K562 (cell line): ENCODE results near the gene ADM2. TPM values are rescaled to one million over a fixed set of nuclear protein-coding genes. Genes with fewer than 3 reads are reported as not detected.

Experiments
- ATAC-seq: fragments of 200-7000 bp; cut with Tn5 transposase; 3 replicates; pipeline ENCODE4 v1.9.1; 2020; ENCODE audit warnings: moderate library complexity
- BruUV-seq: library from RNA; stranded (reverse); fragments of 400-500 nt; replicated peaks from 2 replicates; lab custom pipeline; 2021; lab: Mats Ljungman, UMichigan
- CTCF ChIA-PET: fragments of 300-600 bp; formaldehyde crosslinking; extraction: SDS; loops from one replicate; lab custom pipeline; 2021; ENCODE audit warnings: low intra/inter-chr PET ratio; lab: Yijun Ruan, JAX
- POLR2A ChIA-PET: fragments of 300-600, 350-650 bp; sonication (Branson Sonifier 250); formaldehyde crosslinking; extraction: SDS; loops from one replicate; lab custom pipeline; 2021; ENCODE audit warnings: antibody characterized with exemption, inconsistent platforms; lab: Yijun Ruan, JAX
- DNase-seq, 4 experiments: peaks; one replicate each; pipeline versions ENCODE4 v3.0.0 to v3.0.0-alpha.2; 2011 to 2018; ENCODE audit warnings: low spot score in 3 of 4, mixed read lengths in 3 of 4; ENCODE audit errors: extremely low read depth in 1 of 4
- FAIRE-seq: peaks from 2 replicates; lab custom pipeline; 2011; peaks lifted over from hg19 to GRCh38; lab: Jason Lieb, UNC
- H2AFZ ChIP-seq: 2 replicates; pipeline ENCODE4 v1.6.0; 2011; ENCODE audit warnings: low read depth, low read length, control low read depth, inconsistent platforms
- H3K27ac ChIP-seq: fragments of 200-600 bp; 3 replicates; pipeline ENCODE4 v1.8.0; 2011; ENCODE audit warnings: low read depth, mild to moderate bottlenecking, control low read depth, inconsistent platforms, low read length, moderate library complexity, mixed read lengths; ENCODE audit errors: extremely low read depth
- H3K27me3 ChIP-seq, 2 experiments: fragments of 300-600 bp in 1 of 2; 2 replicates in 1 of 2; 3 replicates in 1 of 2; pipeline versions ENCODE4 v1.6.0 to v1.8.0; 2011; ENCODE audit warnings: inconsistent platforms in 2 of 2, low read length in 2 of 2, mild to moderate bottlenecking in 1 of 2, mixed read lengths in 1 of 2, moderate library complexity in 1 of 2; ENCODE audit not compliant: control insufficient read depth in 2 of 2, insufficient read depth in 2 of 2
- H3K36me3 ChIP-seq: fragments of 300-600 bp; 3 replicates; pipeline ENCODE4 v1.8.0; 2011; ENCODE audit warnings: mild to moderate bottlenecking, low read length, inconsistent platforms; ENCODE audit not compliant: control insufficient read depth, insufficient read depth
- H3K4me1 ChIP-seq, 2 experiments: fragments of 200-600 bp in 1 of 2; replicated peaks in 1 of 2; 2 replicates in 1 of 2; 3 replicates in 1 of 2; pipeline versions ENCODE4 v1.5.1 to v1.8.0; 2011; ENCODE audit warnings: inconsistent platforms in 2 of 2, low read length in 2 of 2, mild to moderate bottlenecking in 1 of 2, mixed read lengths in 1 of 2, moderate library complexity in 1 of 2; ENCODE audit not compliant: control insufficient read depth in 2 of 2, insufficient read depth in 2 of 2
- H3K4me2 ChIP-seq: 2 replicates; pipeline ENCODE4 v1.6.1; 2011; ENCODE audit warnings: low read length, control low read depth, inconsistent platforms, mixed read lengths; ENCODE audit not compliant: insufficient read depth
- H3K4me3 ChIP-seq: fragments of 200-600 bp; sonication (generic), shearing (Covaris generic); 2 replicates; pipeline ENCODE4 v1.5.1; 2016; ENCODE audit warnings: control low read depth, inconsistent platforms
- H3K79me2 ChIP-seq: fragments of 200-600 bp; 3 replicates; pipeline ENCODE4 v1.8.0; 2011; ENCODE audit warnings: low read length, inconsistent platforms; ENCODE audit not compliant: control insufficient read depth, insufficient read depth
- H3K9ac ChIP-seq, 2 experiments: 2 replicates each; pipeline versions ENCODE4 v1.6.0 to v1.6.1; 2011; ENCODE audit warnings: low read depth in 2 of 2, low read length in 2 of 2, control low read depth in 1 of 2, inconsistent platforms in 1 of 2, mild to moderate bottlenecking in 1 of 2, mixed read lengths in 1 of 2; ENCODE audit not compliant: insufficient read depth in 1 of 2
- H3K9me1 ChIP-seq: one replicate; pipeline ENCODE4 v1.6.0; 2011; ENCODE audit warnings: inconsistent platforms, mild to moderate bottlenecking, low read length, moderate library complexity; ENCODE audit not compliant: control insufficient read depth, insufficient read depth
- H3K9me3 ChIP-seq: replicated peaks from 2 replicates; pipeline ENCODE4 v1.5.1; 2011; ENCODE audit warnings: low read depth, low read length, inconsistent platforms; ENCODE audit not compliant: control insufficient read depth, insufficient read depth
- H4K20me1 ChIP-seq: replicated peaks from 2 replicates; pipeline ENCODE4 v1.6.1; 2011; ENCODE audit warnings: low read length, inconsistent platforms, mixed read lengths; ENCODE audit not compliant: control insufficient read depth, insufficient read depth
- ATF4 ChIP-seq: fragments of 450-650 bp; formaldehyde crosslinking; IDR thresholded peaks from 2 replicates; pipeline ENCODE4 v1.4.0; 2022; ENCODE audit warnings: mild to moderate bottlenecking, moderate library complexity
- CBX2 ChIP-seq: fragments of 200-600 bp; sonication (generic); IDR thresholded peaks from one replicate; pipeline ENCODE4 v1.6.1; 2012; ENCODE audit warnings: mild to moderate bottlenecking, low read length, inconsistent platforms; ENCODE audit not compliant: insufficient read depth, poor library complexity, severe bottlenecking
- SIX5 ChIP-seq, 2 experiments: IDR thresholded peaks; 2 replicates each; pipeline ENCODE4 v1.6.1; 2011; ENCODE audit warnings: low read length in 2 of 2, borderline replicate concordance in 1 of 2, low read depth in 1 of 2, mild to moderate bottlenecking in 1 of 2, moderate library complexity in 1 of 2; ENCODE audit not compliant: insufficient read depth in 1 of 2
- SP2 ChIP-seq: IDR thresholded peaks from 2 replicates; pipeline ENCODE4 v1.6.1; 2011; ENCODE audit warnings: mild to moderate bottlenecking, low read depth, low read length, moderate library complexity; ENCODE audit not compliant: poor library complexity, severe bottlenecking; ENCODE audit errors: extremely low read depth
- TSC22D4 ChIP-seq: fragments of 450-650 bp; IDR thresholded peaks from 2 replicates; pipeline ENCODE4 v1.6.1; 2016; ENCODE audit warnings: missing genetic modification characterization, missing biosample characterization, control low read depth
- ZBTB5 ChIP-seq: fragments of 450-650 bp; IDR thresholded peaks from 2 replicates; pipeline ENCODE4 v1.6.1; 2017; ENCODE audit warnings: antibody characterized with exemption
- WGBS: fragments of 100-300 bp; shearing (Covaris generic); methylation state at CpG from one replicate; pipeline ENCODE4 v1.1.6; 2016; ENCODE audit warnings: low coverage, mixed read lengths; ENCODE audit not compliant: insufficient coverage; ENCODE audit errors: missing lambda C conversion rate; 5-methylcytosine and 5-hydroxymethylcytosine counted together
- in situ Hi-C: fragments of 300-500 bp; cut with MboI; formaldehyde crosslinking; loops from 4 replicates; pipeline ENCODE4 v1.15.0; 2018; ENCODE audit warnings: inconsistent platforms, mixed read lengths
- intact Hi-C: fragments of 100-400 bp; cut with micrococcal nuclease; formaldehyde crosslinking; loops from 2 replicates; pipeline ENCODE4 v1.14.2; 2022
- polyA plus RNA-seq, 8 experiments: library from polyadenylated mRNA; depleted of rRNA in 4 of 8; stranded (reverse) in 5 of 8; unstranded in 3 of 8; fragments of >200 nt; fragmentation: Nextera tagmentation in 2 of 8; fragmentation: Illumina TruSeq in 1 of 8; extraction: Ambion mirVana in 2 of 8; extraction: Trizol in 1 of 8; gene quantifications; 2 replicates each; pipeline versions ENCODE4 v1.2.1 to v1.2.3, GENCODE V29; 2011 to 2014; ENCODE audit warnings: inconsistent platforms in 1 of 8, missing spikeins in 1 of 8
- total RNA-seq, 7 experiments: library from RNA; depleted of rRNA in 6 of 7; stranded (reverse); fragments of >200 nt in 6 of 7; fragmentation: Illumina TruSeq in 2 of 7; extraction: Trizol in 2 of 7; gene quantifications; 2 replicates each; pipeline versions ENCODE4 v1.2.1 to v1.2.3, GENCODE V29; 2011 to 2021; ENCODE audit warnings: low replicate concordance in 1 of 7
- TF ChIP-seq, protein P1 (sequence below): fragments of 450-650 bp; IDR thresholded peaks from 2 replicates; pipeline ENCODE4 v1.6.1; 2018; ENCODE audit warnings: mild to moderate bottlenecking, low read depth; ENCODE audit not compliant: partially characterized antibody
- TF ChIP-seq, protein P2 (sequence below): fragments of 450-650 bp; formaldehyde crosslinking; conservative IDR thresholded peaks from 2 replicates; pipeline ENCODE4 v1.4.0; 2022; ENCODE audit warnings: mild to moderate bottlenecking, missing genetic modification characterization

The ADM2 gene
- total and polyA plus RNA-seq, 9 of the 15 experiments (the other 6 are each of a cell fraction or from before 2014, with no cell fraction given), result 0.11 to 5.1 (median 0.38) TPM

- ChIA-PET CTCF (interaction anchor here (0.6 kb wide), 1 partner anchor 359 kb away, joined by 3 read pairs; no protein-coding TSS in a partner anchor), POLR2A (no interaction called here)
- intact Hi-C loops, result no loop called here
- no peak for FAIRE-seq
- H3K36me3 ChIP-seq, result peaks cover 58% of the 10 kb centered on the region; the same call in 1 of the 3 replicates
- H3K27ac ChIP-seq, result no peak overlapping the region
- H3K4me1 ChIP-seq, result peaks cover 0 to 4% of the 10 kb centered on the region in 2 experiments; a peak in 2 of 5 replicates
- H2AFZ ChIP-seq, result no peak overlapping the region
- ATAC-seq, result no peak
- TF ChIP-seq ATF4 (CRISPR knock-in tag), result no peak
- no peaks in the 10 kb centered on the region for H3K9me3 ChIP-seq
- no peak overlapping the region for H3K4me2 ChIP-seq
- WGBS, result 95% methylated on average over 10 of the region's 17 CpGs
- H4K20me1 ChIP-seq, result no peaks in the 10 kb centered on the region
- H3K27me3 ChIP-seq, result no peaks in the 10 kb centered on the region
- in situ Hi-C loops, result no loop called here
- no peaks in the 10 kb centered on the region for H3K79me2 ChIP-seq
- no peak for DNase-seq
- BruUV-seq, result no TSS peak
- no peaks in the 10 kb centered on the region for H3K9me1 ChIP-seq
- H3K4me3 ChIP-seq, result no peak overlapping the region
- no peak overlapping the region for H3K9ac ChIP-seq
Measured at GRCh38 chr22:50460938-50461337, 20.4 kb upstream of the ADM2 start.

DNA sequence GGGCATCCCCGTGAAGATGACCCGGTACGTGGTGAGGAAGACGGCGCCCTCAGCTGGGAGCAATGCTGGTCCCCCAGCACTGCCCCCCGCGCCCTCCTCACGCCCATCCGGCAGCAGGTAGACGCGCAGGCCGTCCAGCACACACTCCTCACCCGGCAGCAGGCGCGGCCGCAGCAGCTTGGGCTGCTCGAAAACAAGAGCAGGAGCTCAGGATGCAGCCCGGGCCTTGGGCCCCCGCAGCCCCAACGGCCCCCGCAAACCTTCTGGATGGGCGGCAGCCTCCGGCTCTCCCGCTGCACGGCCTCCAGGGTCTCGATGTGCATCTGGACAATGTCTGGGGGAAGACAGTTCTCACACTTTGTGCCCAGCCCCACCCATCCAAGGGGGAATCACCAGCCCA is 19.8 kb upstream of the ADM2 start:
- Histone ChIP-seq H3K9me3 (no peaks in the 10 kb centered on the region), H3K79me2 (no peaks in the 10 kb centered on the region), H3K27me3 (no peaks in the 10 kb centered on the region), H3K9me1 (no peaks in the 10 kb centered on the region), H3K4me3 (no peak overlapping the region), H3K36me3 (peaks cover 61% of the 10 kb centered on the region; the same call in 1 of the 3 replicates), H3K4me1 (peaks cover 0 to 4% of the 10 kb centered on the region in 2 experiments; a peak in 2 of 5 replicates), H3K27ac (no peak overlapping the region), H4K20me1 (no peaks in the 10 kb centered on the region), H2AFZ (no peak overlapping the region), H3K9ac (no peak overlapping the region), H3K4me2 (no peak overlapping the region)
- POLR2A ChIA-PET, result no interaction called here
- in situ Hi-C loops, result no loop called here
- intact Hi-C loops, result no loop called here
- DNase-seq (no peak), FAIRE-seq (no peak), ATAC-seq (no peak)
- BruUV-seq, result no TSS peak
- 95% methylated on average over 7 of the region's 26 CpGs for WGBS
- CTCF ChIA-PET, result interaction anchor here (0.6 kb wide), 1 partner anchor 360 kb away, joined by 3 read pairs; no protein-coding TSS in a partner anchor
- TF ChIP-seq SP2, result no peak
- TF ChIP-seq TSC22D4 (tag), result no peak
- TF ChIP-seq CBX2, result no peak
- TF ChIP-seq, protein P1, sequence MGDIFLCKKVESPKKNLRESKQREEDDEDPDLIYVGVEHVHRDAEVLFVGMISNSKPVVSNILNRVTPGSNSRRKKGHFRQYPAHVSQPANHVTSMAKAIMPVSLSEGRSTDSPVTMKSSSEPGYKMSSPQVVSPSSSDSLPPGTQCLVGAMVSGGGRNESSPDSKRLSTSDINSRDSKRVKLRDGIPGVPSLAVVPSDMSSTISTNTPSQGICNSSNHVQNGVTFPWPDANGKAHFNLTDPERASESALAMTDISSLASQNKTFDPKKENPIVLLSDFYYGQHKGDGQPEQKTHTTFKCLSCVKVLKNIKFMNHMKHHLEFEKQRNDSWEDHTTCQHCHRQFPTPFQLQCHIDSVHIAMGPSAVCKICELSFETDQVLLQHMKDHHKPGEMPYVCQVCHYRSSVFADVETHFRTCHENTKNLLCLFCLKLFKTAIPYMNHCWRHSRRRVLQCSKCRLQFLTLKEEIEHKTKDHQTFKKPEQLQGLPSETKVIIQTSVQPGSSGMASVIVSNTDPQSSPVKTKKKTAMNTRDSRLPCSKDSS, result no peak
- no peak for TF ChIP-seq ZBTB5
- no peak for TF ChIP-seq SIX5 (IDR thresholded peaks at IDR 0.05; ENCODE audit: borderline replicate concordance in 1 of 2, insufficient read depth in 1 of 2, low read depth in 1 of 2, low read length in 2 of 2)
- TF ChIP-seq, protein P2, sequence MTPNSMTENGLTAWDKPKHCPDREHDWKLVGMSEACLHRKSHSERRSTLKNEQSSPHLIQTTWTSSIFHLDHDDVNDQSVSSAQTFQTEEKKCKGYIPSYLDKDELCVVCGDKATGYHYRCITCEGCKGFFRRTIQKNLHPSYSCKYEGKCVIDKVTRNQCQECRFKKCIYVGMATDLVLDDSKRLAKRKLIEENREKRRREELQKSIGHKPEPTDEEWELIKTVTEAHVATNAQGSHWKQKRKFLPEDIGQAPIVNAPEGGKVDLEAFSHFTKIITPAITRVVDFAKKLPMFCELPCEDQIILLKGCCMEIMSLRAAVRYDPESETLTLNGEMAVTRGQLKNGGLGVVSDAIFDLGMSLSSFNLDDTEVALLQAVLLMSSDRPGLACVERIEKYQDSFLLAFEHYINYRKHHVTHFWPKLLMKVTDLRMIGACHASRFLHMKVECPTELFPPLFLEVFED (CRISPR knock-in tag), result no peak
